CD4-positive, alpha-beta T cell (primary cell): ENCODE data around the gene PLAC9. TPM values are rescaled to one million over a fixed set of nuclear protein-coding genes. Genes with fewer than 3 reads are reported as not detected.
"Not testable (repeated sequence)": the region's sequence is repeated elsewhere in the genome, so short reads cannot be mapped to it uniquely, and the experiment has no call there.

Experiments
- ATAC-seq: fragments of 200-7000 bp; cut with Tn5 transposase; one replicate; pipeline ENCODE4 v1.10.0; 2022; ENCODE audit warnings: mild to moderate bottlenecking; ENCODE audit not compliant: poor library complexity
- CTCF ChIA-PET: fragments of 350-600 bp; sonication (Branson Sonifier 250); formaldehyde crosslinking; loops from one replicate; lab custom pipeline; 2021; ENCODE audit warnings: antibody characterized with exemption, inconsistent platforms; lab: Charles Lee
- POLR2A ChIA-PET: fragments of 350-600 bp; sonication (Branson Sonifier 250); formaldehyde crosslinking; loops from one replicate; lab custom pipeline; 2021; ENCODE audit warnings: antibody characterized with exemption, inconsistent platforms; lab: Charles Lee
- DNase-seq, 14 experiments: peaks; one replicate each; pipeline ENCODE4 v3.0.0-alpha.2; 2013 to 2020; ENCODE audit warnings: mixed read lengths in 2 of 14
- H3K27ac ChIP-seq, 2 donors: one replicate each; pipeline versions ENCODE4 v1.5.1 to v1.7.0; 2013; ENCODE audit warnings: low read length in 2 of 2, low read depth in 1 of 2, mild to moderate bottlenecking in 1 of 2
- H3K27me3 ChIP-seq, 2 experiments: 1 replicate in 1 of 2; 2 replicates in 1 of 2; pipeline versions ENCODE4 v1.6.1 to v1.7.0; 2013; ENCODE audit warnings: low read length in 2 of 2, control low read depth in 1 of 2, mild to moderate bottlenecking in 1 of 2, moderate library complexity in 1 of 2; ENCODE audit not compliant: insufficient read depth in 2 of 2, control insufficient read depth in 1 of 2
- H3K36me3 ChIP-seq: one replicate; pipeline ENCODE4 v1.6.1; 2013; ENCODE audit warnings: low read length, control low read depth; ENCODE audit not compliant: insufficient read depth
- H3K4me1 ChIP-seq: one replicate; pipeline ENCODE4 v1.6.1; 2013; ENCODE audit warnings: low read length, control low read depth; ENCODE audit not compliant: insufficient read depth
- H3K4me3 ChIP-seq: one replicate; pipeline ENCODE4 v1.5.1; 2013; ENCODE audit warnings: mild to moderate bottlenecking, low read length, moderate library complexity
- H3K9me3 ChIP-seq, 2 experiments: 1 replicate in 1 of 2; 2 replicates in 1 of 2; pipeline versions ENCODE4 v1.6.1 to v1.7.0; 2013; ENCODE audit warnings: low read length in 2 of 2, mild to moderate bottlenecking in 2 of 2, control low read depth in 1 of 2, moderate library complexity in 1 of 2; ENCODE audit not compliant: control insufficient read depth in 1 of 2, insufficient read depth in 1 of 2
- H3K27ac Mint-ChIP-seq: one replicate; pipeline ENCODE4 v1.8.0; 2020; ENCODE audit warnings: mixed read lengths
- H3K27me3 Mint-ChIP-seq: one replicate; pipeline ENCODE4 v1.8.0; 2021; ENCODE audit warnings: mixed read lengths
- H3K36me3 Mint-ChIP-seq: one replicate; pipeline ENCODE4 v1.8.0; 2021; ENCODE audit warnings: low read depth, mixed read lengths
- H3K4me1 Mint-ChIP-seq: one replicate; pipeline ENCODE4 v1.8.0; 2021; ENCODE audit warnings: low read depth, mixed read lengths
- H3K4me3 Mint-ChIP-seq: one replicate; pipeline ENCODE4 v1.8.0; 2020; ENCODE audit warnings: mild to moderate bottlenecking, mixed read lengths
- H3K9me3 Mint-ChIP-seq: one replicate; pipeline ENCODE4 v1.8.0; 2020; ENCODE audit warnings: mixed read lengths
- CTCF ChIP-seq: fragments of 200-600 bp; IDR thresholded peaks from one replicate; pipeline ENCODE4 v1.8.0; 2022; ENCODE audit warnings: antibody characterized with exemption, mild to moderate bottlenecking
- intact Hi-C, 2 experiments: fragments of 100-400 bp; cut with DNase I in 1 of 2; cut with micrococcal nuclease in 1 of 2; formaldehyde crosslinking; loops; one replicate each; pipeline versions ENCODE4 v1.15.1 to v1.9.0; 2023 to 2025; cut with DNase I, micrococcal nuclease
- polyA plus RNA-seq, 2 donors: library from polyadenylated mRNA; unstranded; fragments of 120-200 nt; gene quantifications; one replicate each; pipeline ENCODE4 v1.2.1, GENCODE V29; 2013
- total RNA-seq, 174 experiments: library from RNA in 2 of 174; stranded (reverse) in 2 of 174; gene quantifications; one replicate each; pipeline ENCODE4 v1.2.3 and lab custom pipeline; 2021 to 2026

PLAC9 gene
- total RNA-seq (not detected), total RNA-seq (lab: John Stamatoyannopoulos, UW) (0 to 0.13 (median 0) reads per million in 172 experiments)
- polyA plus RNA-seq (2013, experiment 1 of 2), result 0.88 TPM
- 5.5 TPM for polyA plus RNA-seq (2013, experiment 2 of 2)

DNA sequence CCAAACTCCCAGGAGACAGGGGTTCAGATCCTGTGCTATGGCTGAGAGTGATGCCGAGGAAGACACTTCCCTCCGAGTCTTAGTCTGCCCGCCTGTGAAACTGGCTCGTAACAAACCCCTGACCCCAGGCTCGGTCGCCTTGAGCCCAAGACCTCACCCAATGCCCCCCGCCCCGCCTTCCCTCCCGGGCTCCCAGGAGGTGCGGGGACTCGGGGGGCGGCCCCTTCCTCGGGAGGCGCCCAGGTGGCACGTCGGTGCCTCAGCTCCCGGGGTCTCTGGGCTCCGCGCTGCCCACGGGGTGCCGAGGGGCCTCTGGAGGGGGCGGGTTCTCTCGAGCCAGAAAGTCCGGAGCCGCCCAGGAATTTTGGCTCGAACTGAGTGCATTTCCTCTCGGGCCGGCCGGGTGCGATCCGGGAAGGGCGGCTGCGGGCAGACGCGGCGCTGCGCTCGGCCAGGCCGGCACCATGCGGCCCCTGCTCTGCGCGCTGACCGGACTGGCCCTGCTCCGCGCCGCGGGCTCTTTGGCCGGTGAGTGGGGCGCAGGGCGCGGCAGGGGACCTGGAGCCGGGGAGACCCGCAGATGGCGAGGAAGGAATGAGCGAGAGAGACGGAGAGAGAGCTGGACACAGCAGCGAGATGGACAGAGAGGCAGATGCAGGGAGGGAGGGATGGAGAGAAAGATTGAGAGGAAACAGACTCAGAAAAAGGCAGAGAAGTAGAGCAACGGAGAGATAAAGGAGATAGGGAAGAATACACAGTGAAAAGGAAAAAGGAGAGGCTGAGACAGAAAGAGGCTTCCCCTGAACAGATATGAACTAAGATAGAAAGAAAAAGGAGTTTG is at the start of gene PLAC9:
Gene PLAC9, plus strand, starts transcription at position 432 of the 841 bp plus-strand sequence. Its CDS starts 33 bp downstream, at position 465.
- Histone ChIP-seq H3K27ac (no peak within 1 kb of the TSS), H3K4me3 (no peak within 1 kb of the TSS), H3K27me3 (peaks cover 9 to 41% of the 10 kb centered on the region in 2 experiments), H3K36me3 (no peaks in the 10 kb centered on the region), H3K9me3 (no peaks in the 10 kb centered on the region), H3K4me1 (peaks cover 7% of the 10 kb centered on the region)
- Mint-ChIP-seq H3K4me3 (no peak within 1 kb of the TSS), H3K27me3 (peaks cover 47% of the 10 kb centered on the region), H3K9me3 (no peaks in the 10 kb centered on the region), H3K36me3 (no peaks in the 10 kb centered on the region), H3K27ac (no peak within 1 kb of the TSS), H3K4me1 (no peaks in the 10 kb centered on the region)
- ATAC-seq (no peak), DNase-seq (no peak)
- intact Hi-C loops, result loop anchor here in 1 of 2 experiments (5.0 kb wide), 1 partner anchor 75 kb away; no protein-coding TSS in a partner anchor
- POLR2A ChIA-PET, result no interaction called here
- CTCF ChIA-PET, result no interaction called here
- TF ChIP-seq CTCF, result no peak

DNA sequence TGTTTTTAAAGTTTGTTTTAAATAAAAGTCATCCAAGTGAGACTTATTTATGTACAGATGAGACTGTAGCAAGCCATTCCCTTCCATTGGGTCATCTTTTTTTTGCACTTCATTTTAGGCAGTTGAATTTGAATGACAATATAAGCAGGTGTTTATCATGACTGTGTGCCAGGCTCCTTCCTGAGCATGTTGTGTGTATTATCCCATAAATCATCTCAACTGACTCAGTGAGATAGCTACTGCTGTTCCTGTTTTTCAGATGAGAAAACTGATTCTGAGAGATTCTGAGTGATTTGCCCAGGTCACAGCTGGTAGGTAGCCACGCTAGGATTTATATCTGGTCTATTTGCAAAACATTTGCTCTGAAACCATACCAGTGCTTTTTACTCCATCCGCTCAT is 42.4 kb upstream of the PLAC9 start:
- TF ChIP-seq CTCF, result no peak
- no peak overlapping the region for H3K27ac Mint-ChIP-seq
- H3K36me3 Mint-ChIP-seq, result peaks cover 28% of the 10 kb centered on the region
- H3K9me3 Mint-ChIP-seq, result no peaks in the 10 kb centered on the region
- intact Hi-C loops, result no loop called here
- H3K36me3 ChIP-seq, result peaks cover 15% of the 10 kb centered on the region
- H3K27me3 ChIP-seq, result no peaks in the 10 kb centered on the region
- no peaks in the 10 kb centered on the region for H3K4me1 Mint-ChIP-seq
- H3K4me3 Mint-ChIP-seq, result no peak overlapping the region
- CTCF ChIA-PET, result no interaction called here
- no peak overlapping the region for H3K27ac ChIP-seq
- POLR2A ChIA-PET, result no interaction called here
- no peaks in the 10 kb centered on the region for H3K4me1 ChIP-seq
- H3K27me3 Mint-ChIP-seq, result no peaks in the 10 kb centered on the region
- no peaks in the 10 kb centered on the region for H3K9me3 ChIP-seq
- DNase-seq (no peak), ATAC-seq (no peak)
- no peak overlapping the region for H3K4me3 ChIP-seq

DNA sequence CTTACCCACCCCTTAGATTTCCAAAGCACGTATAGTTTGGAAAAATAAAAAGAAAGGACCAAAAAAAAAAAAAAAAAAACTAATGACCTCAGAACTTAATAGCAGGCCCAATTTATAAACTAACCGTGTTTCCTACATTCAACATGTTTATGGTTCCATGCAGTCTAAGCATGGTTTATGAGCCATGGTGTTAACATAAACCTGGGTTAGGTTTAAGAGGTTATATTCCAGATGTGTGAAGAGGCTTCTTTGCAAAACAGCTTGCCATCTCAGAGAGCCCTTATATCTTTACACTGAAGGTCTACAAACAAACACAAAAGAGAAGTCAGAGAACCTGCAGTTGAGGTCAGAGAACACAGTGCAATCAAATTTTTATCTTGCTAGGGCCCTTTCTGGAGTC is 38.3 kb upstream of the PLAC9 start:
- Histone ChIP-seq H3K9me3 (no peaks in the 10 kb centered on the region), H3K27ac (no peak overlapping the region), H3K27me3 (no peaks in the 10 kb centered on the region), H3K36me3 (peaks cover 11% of the 10 kb centered on the region), H3K4me3 (no peak overlapping the region), H3K4me1 (no peaks in the 10 kb centered on the region)
- DNase-seq, result no peak
- H3K27me3 Mint-ChIP-seq, result peaks cover 5% of the 10 kb centered on the region
- POLR2A ChIA-PET, result no interaction called here
- no peak for TF ChIP-seq CTCF
- H3K4me3 Mint-ChIP-seq, result no peak overlapping the region
- CTCF ChIA-PET, result no interaction called here
- no peak overlapping the region for H3K27ac Mint-ChIP-seq
- intact Hi-C loops, result no loop called here
- peaks cover 10% of the 10 kb centered on the region for H3K36me3 Mint-ChIP-seq
- ATAC-seq, result no peak
- H3K4me1 Mint-ChIP-seq, result no peaks in the 10 kb centered on the region
- no peaks in the 10 kb centered on the region for H3K9me3 Mint-ChIP-seq

DNA sequence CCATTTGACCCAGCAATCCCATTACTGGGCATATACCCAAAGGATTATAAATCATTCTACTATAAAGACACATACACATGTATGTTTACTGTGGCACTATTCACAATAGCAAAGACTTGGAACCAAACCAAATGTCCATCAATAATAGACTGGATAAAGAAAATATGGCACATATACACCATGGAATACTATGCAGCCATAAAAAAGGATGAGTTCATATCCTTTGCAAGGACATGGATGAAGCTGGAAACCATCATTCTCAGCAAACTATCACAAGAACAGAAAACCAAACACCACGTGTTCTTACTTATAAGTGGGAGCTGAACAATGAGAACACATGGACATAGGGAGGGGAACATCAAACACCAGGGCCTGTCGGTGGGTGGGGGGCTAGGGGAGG is 34.3 kb upstream of the PLAC9 start:
- POLR2A ChIA-PET, result not testable (repeated sequence)

DNA sequence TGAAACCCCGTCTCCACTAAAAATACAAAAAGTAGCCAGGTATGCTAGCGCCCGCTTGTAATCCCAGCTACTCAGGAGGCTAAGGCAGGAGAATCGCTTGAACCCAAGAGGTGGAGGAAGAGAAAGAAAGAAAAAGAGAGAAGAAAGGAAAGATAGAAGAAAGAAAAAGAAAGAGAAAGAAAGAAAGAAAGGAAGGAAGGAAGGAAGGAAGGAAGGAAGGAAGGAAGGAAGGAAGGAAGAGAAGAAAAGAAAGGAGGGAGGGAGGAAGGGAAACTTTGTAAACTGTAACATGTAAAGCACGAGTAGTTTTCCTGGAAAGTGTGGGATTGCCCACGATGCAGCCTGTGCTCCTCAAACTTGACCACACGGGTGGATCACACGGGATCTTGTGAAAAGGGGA is 33.2 kb upstream of the PLAC9 start:
- H3K27ac ChIP-seq, H3K4me3 Mint-ChIP-seq, DNase-seq, CTCF ChIA-PET, ATAC-seq, intact Hi-C loops, H3K27me3 ChIP-seq, H3K27ac Mint-ChIP-seq, H3K36me3 Mint-ChIP-seq, H3K9me3 Mint-ChIP-seq, H3K27me3 Mint-ChIP-seq, H3K36me3 ChIP-seq, H3K4me1 ChIP-seq, H3K4me3 ChIP-seq, POLR2A ChIA-PET, H3K9me3 ChIP-seq: not testable (repeated sequence)
- H3K4me1 Mint-ChIP-seq, result peaks cover 11% of the 10 kb centered on the region

More for the DNA sequence above, 34.3 kb upstream of the PLAC9 start:
- H3K9me3 Mint-ChIP-seq, H3K4me1 ChIP-seq, H3K36me3 ChIP-seq, H3K27me3 Mint-ChIP-seq, ATAC-seq, H3K4me3 ChIP-seq, H3K27me3 ChIP-seq, DNase-seq, H3K27ac Mint-ChIP-seq, CTCF ChIA-PET, H3K4me1 Mint-ChIP-seq, H3K36me3 Mint-ChIP-seq, H3K27ac ChIP-seq, H3K9me3 ChIP-seq, H3K4me3 Mint-ChIP-seq, intact Hi-C loops: not testable (repeated sequence)
